MCF 10A (cell line): ENCODE data around the gene TNS2. TPM values are rescaled to one million over a fixed set of nuclear protein-coding genes. Genes with fewer than 3 reads are reported as not detected.

Experiments
- BruUV-seq: library from RNA; stranded (reverse); fragments of 400-500 nt; replicated peaks from 2 replicates; lab custom pipeline; 2021; lab: Mats Ljungman, UMichigan
- CTCF ChIA-PET: fragments of 300-600 bp; sonication (Branson Sonifier 250); formaldehyde crosslinking; extraction: SDS; loops from one replicate; lab custom pipeline; 2021; ENCODE audit warnings: antibody characterized with exemption, inconsistent platforms; lab: Yijun Ruan, JAX
- POLR2A ChIA-PET: fragments of 300-600, 350-650 bp; sonication (Branson Sonifier 250); formaldehyde crosslinking; extraction: SDS; loops from one replicate; lab custom pipeline; 2020; ENCODE audit warnings: antibody characterized with exemption, inconsistent platforms; lab: Yijun Ruan, JAX
- DNase-seq: peaks from one replicate; pipeline ENCODE4 v3.0.0-alpha.2; 2018; ENCODE audit not compliant: unreplicated experiment
- H3K27ac Mint-ChIP-seq: one replicate; pipeline ENCODE4 v1.8.0; 2022; ENCODE audit warnings: mild to moderate bottlenecking, low read depth, mixed read lengths; ENCODE audit not compliant: unreplicated experiment
- H3K27me3 Mint-ChIP-seq: one replicate; pipeline ENCODE4 v1.8.0; 2022; ENCODE audit warnings: mixed read lengths; ENCODE audit not compliant: insufficient read depth, unreplicated experiment
- H3K36me3 Mint-ChIP-seq: one replicate; pipeline ENCODE4 v1.8.0; 2022; ENCODE audit warnings: mild to moderate bottlenecking, moderate library complexity, mixed read lengths; ENCODE audit not compliant: insufficient read depth, unreplicated experiment
- H3K4me1 Mint-ChIP-seq: one replicate; pipeline ENCODE4 v1.8.0; 2022; ENCODE audit warnings: mixed read lengths; ENCODE audit not compliant: insufficient read depth, unreplicated experiment
- H3K4me3 Mint-ChIP-seq: one replicate; pipeline ENCODE4 v1.8.0; 2022; ENCODE audit warnings: mild to moderate bottlenecking, moderate library complexity, mixed read lengths; ENCODE audit not compliant: unreplicated experiment
- H3K9me3 Mint-ChIP-seq: one replicate; pipeline ENCODE4 v1.8.0; 2022; ENCODE audit warnings: mixed read lengths; ENCODE audit not compliant: unreplicated experiment
- intact Hi-C: fragments of 100-400 bp; cut with micrococcal nuclease; formaldehyde crosslinking; loops from 2 replicates; pipeline ENCODE4 v1.14.1; 2022
- total RNA-seq: library from RNA; stranded (reverse); gene quantifications from 2 replicates; pipeline ENCODE4 v1.2.3, GENCODE V29; 2022
- TF ChIP-seq, protein P1 (sequence below): fragments of 200-600 bp; IDR thresholded peaks from one replicate; pipeline ENCODE4 v1.8.0; 2022; ENCODE audit warnings: antibody characterized with exemption, mild to moderate bottlenecking; ENCODE audit not compliant: unreplicated experiment

TNS2 gene
- total RNA-seq, 1 experiment from 2014 or later, result 22.3 TPM

GRCh38 chr12:53100466-53101151 is 50.7 kb downstream of the TNS2 start:
- BruUV-seq, result no TSS peak
- TF ChIP-seq, protein P1, sequence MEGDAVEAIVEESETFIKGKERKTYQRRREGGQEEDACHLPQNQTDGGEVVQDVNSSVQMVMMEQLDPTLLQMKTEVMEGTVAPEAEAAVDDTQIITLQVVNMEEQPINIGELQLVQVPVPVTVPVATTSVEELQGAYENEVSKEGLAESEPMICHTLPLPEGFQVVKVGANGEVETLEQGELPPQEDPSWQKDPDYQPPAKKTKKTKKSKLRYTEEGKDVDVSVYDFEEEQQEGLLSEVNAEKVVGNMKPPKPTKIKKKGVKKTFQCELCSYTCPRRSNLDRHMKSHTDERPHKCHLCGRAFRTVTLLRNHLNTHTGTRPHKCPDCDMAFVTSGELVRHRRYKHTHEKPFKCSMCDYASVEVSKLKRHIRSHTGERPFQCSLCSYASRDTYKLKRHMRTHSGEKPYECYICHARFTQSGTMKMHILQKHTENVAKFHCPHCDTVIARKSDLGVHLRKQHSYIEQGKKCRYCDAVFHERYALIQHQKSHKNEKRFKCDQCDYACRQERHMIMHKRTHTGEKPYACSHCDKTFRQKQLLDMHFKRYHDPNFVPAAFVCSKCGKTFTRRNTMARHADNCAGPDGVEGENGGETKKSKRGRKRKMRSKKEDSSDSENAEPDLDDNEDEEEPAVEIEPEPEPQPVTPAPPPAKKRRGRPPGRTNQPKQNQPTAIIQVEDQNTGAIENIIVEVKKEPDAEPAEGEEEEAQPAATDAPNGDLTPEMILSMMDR, result no peak
- H3K4me1 Mint-ChIP-seq, result peaks cover 26% of the 10 kb centered on the region
- ChIA-PET CTCF (interaction anchor here (0.6 to 14.2 kb wide), 10 partner anchors 10 to 1073 kb away, joined by 3 to 267 read pairs (median 4); partner anchors contain the start of gene SPRYD3), POLR2A (interaction anchor here (1.1 to 5.7 kb wide), 3 partner anchors 21 to 37 kb away, joined by 4 to 55 read pairs (median 39); partner anchors contain the start of gene SPRYD3)
- H3K9me3 Mint-ChIP-seq, result no peaks in the 10 kb centered on the region
- H3K27ac Mint-ChIP-seq, result no peak overlapping the region
- no peak for DNase-seq
- no peaks in the 10 kb centered on the region for H3K27me3 Mint-ChIP-seq
- H3K36me3 Mint-ChIP-seq, result no peaks in the 10 kb centered on the region
- H3K4me3 Mint-ChIP-seq, result no peak overlapping the region
- intact Hi-C loops, result no loop called here

- no peak overlapping the region for H3K27ac Mint-ChIP-seq
- POLR2A ChIA-PET, result interaction anchor here (5.7 kb wide), 1 partner anchor 35 kb away, joined by 39 read pairs; no protein-coding TSS in a partner anchor
- intact Hi-C loops, result no loop called here
- no peak for DNase-seq
- H3K27me3 Mint-ChIP-seq, result no peaks in the 10 kb centered on the region
- H3K36me3 Mint-ChIP-seq, result no peaks in the 10 kb centered on the region
- no peak overlapping the region for H3K4me3 Mint-ChIP-seq
- no TSS peak for BruUV-seq
- CTCF ChIA-PET, result interaction anchor here (0.6 to 14.2 kb wide), 5 partner anchors 11 to 1074 kb away, joined by 3 to 267 read pairs (median 3); no protein-coding TSS in a partner anchor
- no peaks in the 10 kb centered on the region for H3K9me3 Mint-ChIP-seq
- H3K4me1 Mint-ChIP-seq, result peaks cover 26% of the 10 kb centered on the region
- TF ChIP-seq, protein P1, result no peak
These were observed 51.4 kb downstream of the TNS2 start for GRCh38 chr12:53101266-53101665.

GRCh38 chr12:53101931-53102781 is 52.3 kb downstream of the TNS2 start:
- no peaks in the 10 kb centered on the region for H3K36me3 Mint-ChIP-seq
- no peaks in the 10 kb centered on the region for H3K27me3 Mint-ChIP-seq
- CTCF ChIA-PET, result interaction anchor here (0.5 to 14.2 kb wide), 6 partner anchors 14 to 1019 kb away, joined by 3 to 267 read pairs (median 3); no protein-coding TSS in a partner anchor
- POLR2A ChIA-PET, result interaction anchor here (0.6 to 5.7 kb wide), 5 partner anchors 23 to 48 kb away, joined by 3 to 39 read pairs (median 7); partner anchors contain the start of gene SPRYD3
- intact Hi-C loops, result no loop called here
- H3K27ac Mint-ChIP-seq, result no peak overlapping the region
- H3K4me1 Mint-ChIP-seq, result peaks cover 20% of the 10 kb centered on the region
- no peaks in the 10 kb centered on the region for H3K9me3 Mint-ChIP-seq
- H3K4me3 Mint-ChIP-seq, result no peak overlapping the region
- no peak for DNase-seq
- BruUV-seq, result no TSS peak
- TF ChIP-seq, protein P1, result no peak
